Measurements from ENCODE around the gene GALNT17.

The GALNT17 gene

DNA sequence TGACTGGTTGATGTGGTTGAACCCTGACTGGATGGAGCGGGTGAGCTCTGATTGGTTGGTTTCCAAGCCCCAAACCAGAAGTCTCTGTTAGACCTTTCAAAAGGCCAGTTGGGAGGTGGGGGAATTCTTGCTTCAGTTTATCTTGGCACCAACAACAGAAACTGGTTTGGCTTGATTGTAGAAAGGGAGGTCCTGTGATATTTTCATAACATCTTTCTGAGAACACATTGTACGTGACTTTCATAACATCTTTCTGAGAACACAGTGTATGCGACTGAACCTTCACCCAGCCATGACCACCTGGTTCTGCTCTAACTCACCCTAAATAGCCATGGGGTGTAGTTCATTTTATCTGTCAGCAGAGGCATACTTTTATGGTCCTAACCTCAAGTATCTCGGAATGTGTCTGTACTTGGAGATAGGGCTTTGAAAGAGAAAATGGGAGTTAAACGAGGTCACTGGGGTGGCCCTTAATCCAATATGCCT is 88.3 kb downstream of the GALNT17 start:
- no peaks in the 10 kb centered on the region for H3K27me3 ChIP-seq (ENCODE audit: control insufficient read depth, insufficient read depth, low read length)
- H3K36me3 ChIP-seq (ENCODE audit: control insufficient read depth, insufficient read depth, low read length): no peaks in the 10 kb centered on the region
- no peak overlapping the region for H3K4me3 ChIP-seq (ENCODE audit: low read length)
- peak overlapping the region; percentile 31 for H3K27ac ChIP-seq (ENCODE audit: low read depth, low read length)
- no peak overlapping the region for H3K9ac ChIP-seq (ENCODE audit: low read length)
- H3K4me1 ChIP-seq (ENCODE audit: control insufficient read depth, insufficient read depth, low read length): no peaks in the 10 kb centered on the region

DNA sequence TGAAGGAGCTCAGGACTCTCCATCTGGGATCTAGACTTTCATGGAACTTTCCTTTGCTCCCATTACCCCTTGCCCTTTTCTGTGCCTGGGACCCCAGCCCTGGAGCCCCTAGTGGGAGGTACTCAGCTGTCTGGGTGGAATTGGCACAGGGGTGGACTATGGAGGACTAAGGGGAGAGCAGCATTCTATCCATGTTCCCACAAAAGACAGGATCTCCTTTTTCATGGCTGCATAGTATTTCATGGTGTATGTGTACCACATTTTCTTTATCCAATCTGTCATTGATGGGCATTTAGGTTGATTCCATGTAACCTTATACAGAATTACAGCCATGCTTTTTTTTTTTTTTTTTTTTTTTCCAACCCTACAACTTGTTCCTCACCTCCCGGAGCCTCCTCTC is 89.1 kb downstream of the GALNT17 start:
- Histone ChIP-seq H3K27ac (ENCODE audit: low read depth, low read length) (peak overlapping the region; percentile 65), H3K27me3 (ENCODE audit: control insufficient read depth, insufficient read depth, low read length) (no peaks in the 10 kb centered on the region)

DNA sequence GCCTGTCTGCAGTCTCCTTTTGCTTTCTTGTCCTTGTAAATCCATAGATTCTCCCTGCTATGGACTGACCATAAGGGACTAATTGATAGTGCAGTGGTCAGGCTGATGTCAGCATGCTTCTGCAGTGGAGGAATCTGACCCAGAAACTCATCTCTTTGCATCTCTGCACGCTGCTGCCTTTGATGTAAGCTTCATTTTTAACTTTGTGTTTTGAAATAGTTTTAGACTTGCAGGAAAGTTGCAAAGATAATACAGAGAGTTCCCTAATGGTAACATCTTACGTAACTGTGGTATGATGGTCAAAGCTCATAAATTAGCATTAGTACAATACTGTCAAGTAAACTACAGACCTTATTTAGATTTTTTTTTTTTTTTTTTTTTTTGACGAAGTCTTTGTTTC is 89.6 kb downstream of the GALNT17 start:
- H3K27me3 ChIP-seq (ENCODE audit: control insufficient read depth, insufficient read depth, low read length): no peaks in the 10 kb centered on the region
- H3K4me1 ChIP-seq (ENCODE audit: control insufficient read depth, insufficient read depth, low read length): no peaks in the 10 kb centered on the region
- no peak overlapping the region for H3K4me3 ChIP-seq (ENCODE audit: low read length)
- no peaks in the 10 kb centered on the region for H3K36me3 ChIP-seq (ENCODE audit: control insufficient read depth, insufficient read depth, low read length)
- no peak overlapping the region for H3K9ac ChIP-seq (ENCODE audit: low read length)
- H3K27ac ChIP-seq (ENCODE audit: low read depth, low read length): peak overlapping the region; percentile 65

More for the DNA sequence above, 89.1 kb downstream of the GALNT17 start:
- H3K9ac ChIP-seq (ENCODE audit: low read length): no peak overlapping the region
- no peaks in the 10 kb centered on the region for H3K36me3 ChIP-seq (ENCODE audit: control insufficient read depth, insufficient read depth, low read length)
- no peak overlapping the region for H3K4me3 ChIP-seq (ENCODE audit: low read length)
- no peaks in the 10 kb centered on the region for H3K4me1 ChIP-seq (ENCODE audit: control insufficient read depth, insufficient read depth, low read length)

DNA sequence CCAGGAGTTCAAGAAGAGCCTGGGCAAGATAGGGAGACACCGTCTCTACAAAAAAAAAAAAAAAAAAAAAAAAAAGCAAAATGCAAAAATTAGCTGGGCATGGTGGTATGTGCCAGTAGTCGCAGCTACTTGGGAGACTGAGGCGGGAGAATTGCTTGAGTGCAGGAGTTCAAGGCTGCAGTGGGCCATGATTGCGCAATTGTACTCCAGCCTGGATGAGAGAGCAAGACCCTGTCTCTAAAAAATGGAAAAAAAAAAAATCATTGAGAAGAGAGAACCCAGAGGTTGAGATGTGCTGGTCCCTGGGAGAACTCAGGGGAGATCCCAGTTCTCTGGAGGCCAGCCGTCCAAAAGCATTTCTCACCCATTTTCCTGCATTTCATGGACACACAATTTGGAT is 95.2 kb downstream of the GALNT17 start:
- Histone ChIP-seq H3K9ac (ENCODE audit: low read length) (no peak overlapping the region), H3K4me3 (ENCODE audit: low read length) (no peak overlapping the region), H3K36me3 (ENCODE audit: control insufficient read depth, insufficient read depth, low read length) (no peaks in the 10 kb centered on the region), H3K4me1 (ENCODE audit: control insufficient read depth, insufficient read depth, low read length) (no peaks in the 10 kb centered on the region), H3K27ac (ENCODE audit: low read depth, low read length) (no peak overlapping the region), H3K27me3 (ENCODE audit: control insufficient read depth, insufficient read depth, low read length) (no peaks in the 10 kb centered on the region)

DNA sequence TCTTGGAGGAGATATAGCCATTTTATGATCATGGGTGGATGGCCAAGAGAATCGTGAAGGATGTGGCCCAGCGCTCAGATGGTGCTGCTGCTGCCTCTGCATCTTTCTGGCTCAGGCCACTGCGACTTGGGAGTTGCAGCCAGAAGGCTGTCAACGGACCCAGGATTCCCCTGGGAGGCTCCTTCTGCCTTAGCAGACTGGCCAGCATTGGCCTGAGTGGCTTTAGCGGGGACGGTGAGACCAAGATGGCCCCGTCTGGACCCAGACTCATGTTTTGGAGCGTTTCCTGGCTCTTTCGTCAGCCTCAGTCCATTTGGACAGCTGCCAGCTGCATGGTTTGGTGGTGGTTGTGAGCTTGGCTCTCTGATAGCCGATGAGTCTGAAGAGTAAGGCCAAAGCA is 97.2 kb downstream of the GALNT17 start:
- H3K9ac ChIP-seq (ENCODE audit: low read length): no peak overlapping the region
- no peaks in the 10 kb centered on the region for H3K4me1 ChIP-seq (ENCODE audit: control insufficient read depth, insufficient read depth, low read length)
- no peak overlapping the region for H3K4me3 ChIP-seq (ENCODE audit: low read length)
- H3K27ac ChIP-seq (ENCODE audit: low read depth, low read length): no peak overlapping the region
- H3K27me3 ChIP-seq (ENCODE audit: control insufficient read depth, insufficient read depth, low read length): no peaks in the 10 kb centered on the region
- no peaks in the 10 kb centered on the region for H3K36me3 ChIP-seq (ENCODE audit: control insufficient read depth, insufficient read depth, low read length)

DNA sequence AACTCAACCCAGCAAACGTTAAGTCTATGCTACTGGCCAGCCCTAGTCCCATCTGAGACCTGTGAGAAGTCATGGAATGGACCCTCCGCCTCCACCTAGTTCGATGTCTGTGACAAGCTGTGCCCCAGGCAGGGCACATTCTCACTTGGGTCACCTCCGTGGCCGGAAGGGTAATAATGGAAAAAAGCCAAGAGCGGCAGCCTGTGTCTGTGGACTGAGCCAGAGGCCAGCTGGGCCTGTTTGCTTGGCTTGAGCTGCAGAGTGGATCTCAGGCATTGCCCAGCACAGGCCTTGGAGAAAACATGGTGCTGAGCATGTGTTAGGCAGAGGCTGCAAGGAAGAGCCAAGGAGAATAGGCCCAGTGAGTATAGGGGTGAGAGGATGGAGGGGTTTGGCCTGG is 97.8 kb downstream of the GALNT17 start:
- Histone ChIP-seq H3K4me3 (ENCODE audit: low read length) (no peak overlapping the region), H3K36me3 (ENCODE audit: control insufficient read depth, insufficient read depth, low read length) (no peaks in the 10 kb centered on the region), H3K27ac (ENCODE audit: low read depth, low read length) (no peak overlapping the region), H3K4me1 (ENCODE audit: control insufficient read depth, insufficient read depth, low read length) (no peaks in the 10 kb centered on the region), H3K27me3 (ENCODE audit: control insufficient read depth, insufficient read depth, low read length) (no peaks in the 10 kb centered on the region), H3K9ac (ENCODE audit: low read length) (no peak overlapping the region)

DNA sequence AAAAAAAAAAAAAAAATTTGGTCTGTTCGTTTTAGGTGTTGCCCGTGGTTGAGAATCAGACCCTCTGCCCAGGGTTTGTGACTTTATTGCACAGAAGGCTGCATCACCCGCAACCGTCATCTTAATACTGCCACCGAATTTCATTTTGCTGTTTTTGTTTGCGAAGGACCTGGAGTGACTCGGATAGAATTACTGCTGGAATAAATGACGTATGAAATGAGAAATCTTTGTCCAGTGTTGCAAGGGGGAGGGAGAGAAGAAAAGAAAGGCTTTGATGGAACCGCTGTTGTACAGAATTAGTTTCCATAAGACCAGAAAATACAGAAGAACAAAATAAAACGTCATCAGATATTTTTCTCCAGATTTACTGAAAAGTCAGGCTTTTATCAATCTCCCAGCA is 103.3 kb downstream of the GALNT17 start:
- peaks cover 20% of the 10 kb centered on the region for H3K4me1 ChIP-seq (ENCODE audit: control insufficient read depth, insufficient read depth, low read length)
- H3K27ac ChIP-seq (ENCODE audit: low read depth, low read length): peak overlapping the region; percentile 74
- no peaks in the 10 kb centered on the region for H3K27me3 ChIP-seq (ENCODE audit: control insufficient read depth, insufficient read depth, low read length)
- H3K4me3 ChIP-seq (ENCODE audit: low read length): no peak overlapping the region
- no peak overlapping the region for H3K9ac ChIP-seq (ENCODE audit: low read length)
- no peaks in the 10 kb centered on the region for H3K36me3 ChIP-seq (ENCODE audit: control insufficient read depth, insufficient read depth, low read length)

DNA sequence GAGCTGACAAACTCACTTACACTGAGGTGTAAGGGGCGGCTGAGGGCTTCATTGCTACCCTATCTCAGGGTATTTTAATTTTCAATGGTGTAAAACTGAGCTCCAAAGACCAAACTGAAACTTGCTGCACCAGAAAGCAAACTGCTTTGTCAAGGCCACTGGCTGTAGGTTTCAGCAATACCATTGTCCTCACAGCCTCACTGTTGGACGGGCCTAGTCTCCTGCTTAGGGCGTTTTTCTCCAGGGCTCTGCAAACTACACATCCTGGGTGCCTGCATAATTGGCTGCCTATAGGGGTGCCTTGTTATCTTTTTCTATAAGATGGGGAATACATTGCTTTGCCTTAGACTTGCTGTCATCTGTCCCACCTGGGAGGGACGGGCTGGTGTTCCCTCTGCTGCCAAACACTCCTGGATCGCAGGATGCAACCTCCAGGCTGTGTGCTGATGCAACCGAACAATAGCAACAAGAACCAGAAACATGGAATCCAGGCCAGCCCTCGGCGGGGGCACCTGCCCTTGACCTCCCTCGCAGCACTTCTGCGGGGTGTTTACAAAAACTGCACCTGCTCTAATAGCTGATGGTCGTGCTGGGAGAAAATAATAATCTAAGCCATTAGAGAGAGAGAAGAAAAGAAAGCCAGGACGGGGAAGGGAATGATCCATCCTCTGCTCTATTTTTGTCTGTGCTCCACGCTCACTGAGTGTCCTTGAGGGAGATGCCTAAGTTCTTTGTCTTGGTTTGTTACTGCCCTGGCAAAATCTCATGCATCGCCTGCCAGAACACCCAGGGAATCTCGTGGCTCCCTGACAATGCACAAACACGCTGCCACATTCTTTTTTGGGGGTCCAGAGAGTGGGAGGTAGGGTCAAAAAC is 104.5 kb downstream of the GALNT17 start:
- Histone ChIP-seq H3K27ac (ENCODE audit: low read depth, low read length) (peak overlapping the region; percentile 74), H3K27me3 (ENCODE audit: control insufficient read depth, insufficient read depth, low read length) (no peaks in the 10 kb centered on the region), H3K36me3 (ENCODE audit: control insufficient read depth, insufficient read depth, low read length) (no peaks in the 10 kb centered on the region), H3K4me3 (ENCODE audit: low read length) (peak overlapping the region; percentile 2), H3K9ac (ENCODE audit: low read length) (no peak overlapping the region), H3K4me1 (ENCODE audit: control insufficient read depth, insufficient read depth, low read length) (peaks cover 20% of the 10 kb centered on the region)

DNA sequence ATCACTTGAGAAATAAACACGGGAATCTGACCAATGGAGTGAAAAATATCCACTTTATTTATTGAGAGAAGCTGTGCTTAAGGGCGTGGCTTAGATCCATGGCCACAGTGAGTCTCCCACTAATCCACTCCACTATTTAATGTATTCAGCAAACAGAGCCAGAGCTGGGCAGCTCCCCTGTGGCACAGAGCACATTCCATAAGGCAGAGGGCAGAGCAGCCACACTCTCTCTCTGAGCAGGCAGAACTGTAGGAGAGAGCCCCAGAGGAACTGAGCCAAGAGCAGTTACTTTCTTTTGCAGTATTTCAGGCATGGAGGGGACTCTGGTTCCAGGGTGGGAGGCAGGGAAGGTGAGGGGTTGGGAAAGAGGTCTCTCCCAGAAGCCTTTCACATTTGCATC is 106.0 kb downstream of the GALNT17 start:
- Histone ChIP-seq H3K4me3 (ENCODE audit: low read length) (no peak overlapping the region), H3K4me1 (ENCODE audit: control insufficient read depth, insufficient read depth, low read length) (peaks cover 20% of the 10 kb centered on the region), H3K36me3 (ENCODE audit: control insufficient read depth, insufficient read depth, low read length) (no peaks in the 10 kb centered on the region), H3K27me3 (ENCODE audit: control insufficient read depth, insufficient read depth, low read length) (no peaks in the 10 kb centered on the region), H3K9ac (ENCODE audit: low read length) (no peak overlapping the region), H3K27ac (ENCODE audit: low read depth, low read length) (peak overlapping the region; percentile 74)

DNA sequence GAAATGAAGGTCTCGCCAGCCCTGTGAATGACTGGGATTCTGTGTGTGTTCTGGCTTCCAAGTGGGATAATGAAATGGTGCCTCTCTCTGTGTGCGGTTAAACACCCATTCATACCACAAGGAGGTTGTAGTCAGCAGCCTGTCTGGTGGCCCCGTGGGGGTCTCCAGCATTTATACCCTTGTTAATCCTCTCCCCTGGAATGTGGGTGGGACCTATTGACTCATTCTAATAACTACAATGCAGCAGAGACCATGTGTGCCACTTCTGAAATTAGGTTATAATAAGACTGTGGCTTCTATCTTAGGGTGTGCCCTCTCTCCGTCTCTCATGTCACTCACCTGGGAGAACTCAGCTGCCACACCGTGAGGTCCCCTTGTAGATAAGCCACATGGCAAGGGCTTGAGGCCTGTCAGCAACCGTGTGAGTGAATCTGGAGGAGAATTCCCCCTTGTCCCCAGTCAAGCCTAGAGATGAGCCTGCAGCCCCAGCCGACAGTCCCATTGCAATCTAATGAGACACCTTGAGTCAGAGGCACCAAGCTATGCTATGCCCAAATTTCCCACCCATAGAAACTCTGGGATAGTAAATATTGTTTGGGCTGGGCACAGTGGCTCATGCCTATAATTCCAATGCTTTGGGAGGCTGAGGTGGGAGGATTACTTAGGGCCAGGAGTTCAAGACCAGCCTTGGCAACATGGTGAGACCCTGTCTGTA is 106.8 kb downstream of the GALNT17 start:
- Histone ChIP-seq H3K27ac (ENCODE audit: low read depth, low read length) (peak overlapping the region; percentile 29), H3K27me3 (ENCODE audit: control insufficient read depth, insufficient read depth, low read length) (no peaks in the 10 kb centered on the region), H3K9ac (ENCODE audit: low read length) (no peak overlapping the region), H3K36me3 (ENCODE audit: control insufficient read depth, insufficient read depth, low read length) (no peaks in the 10 kb centered on the region), H3K4me1 (ENCODE audit: control insufficient read depth, insufficient read depth, low read length) (peaks cover 20% of the 10 kb centered on the region), H3K4me3 (ENCODE audit: low read length) (no peak overlapping the region)

DNA sequence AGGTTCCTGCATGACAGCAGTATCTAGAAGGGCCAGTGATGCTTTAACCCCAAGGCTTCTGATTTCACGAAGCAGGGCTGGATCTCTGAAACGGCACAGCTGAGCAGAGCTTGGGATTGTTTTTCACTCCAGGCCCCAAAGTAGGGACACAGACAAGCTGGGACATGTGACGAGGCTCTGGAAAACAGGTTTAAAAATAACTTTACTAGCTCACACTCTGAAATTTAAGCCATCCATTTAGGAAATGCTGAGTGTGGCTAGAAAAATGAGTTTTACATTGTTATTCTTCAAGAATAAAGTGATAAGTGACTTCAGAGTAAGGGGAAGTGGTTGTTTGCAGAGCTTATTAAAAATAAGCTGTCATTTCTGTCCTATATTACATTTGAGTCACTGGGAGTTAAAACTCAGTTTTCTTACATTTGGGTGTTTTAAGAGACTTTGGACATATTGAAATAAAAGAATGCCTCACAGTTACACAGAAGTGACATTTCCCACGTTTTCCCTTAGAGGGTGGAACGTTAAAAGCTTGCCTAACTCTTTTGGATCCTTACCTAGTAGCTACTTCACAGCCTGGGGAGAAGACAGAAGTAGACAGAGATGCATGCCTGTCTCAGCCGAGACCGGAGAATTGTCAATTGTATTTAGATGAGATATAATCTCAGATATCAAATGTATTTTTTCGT is 107.8 kb downstream of the GALNT17 start:
- Histone ChIP-seq H3K4me1 (ENCODE audit: control insufficient read depth, insufficient read depth, low read length) (peaks cover 20% of the 10 kb centered on the region), H3K9ac (ENCODE audit: low read length) (no peak overlapping the region), H3K27me3 (ENCODE audit: control insufficient read depth, insufficient read depth, low read length) (no peaks in the 10 kb centered on the region), H3K27ac (ENCODE audit: low read depth, low read length) (peak overlapping the region; percentile 57), H3K36me3 (ENCODE audit: control insufficient read depth, insufficient read depth, low read length) (no peaks in the 10 kb centered on the region), H3K4me3 (ENCODE audit: low read length) (no peak overlapping the region)

DNA sequence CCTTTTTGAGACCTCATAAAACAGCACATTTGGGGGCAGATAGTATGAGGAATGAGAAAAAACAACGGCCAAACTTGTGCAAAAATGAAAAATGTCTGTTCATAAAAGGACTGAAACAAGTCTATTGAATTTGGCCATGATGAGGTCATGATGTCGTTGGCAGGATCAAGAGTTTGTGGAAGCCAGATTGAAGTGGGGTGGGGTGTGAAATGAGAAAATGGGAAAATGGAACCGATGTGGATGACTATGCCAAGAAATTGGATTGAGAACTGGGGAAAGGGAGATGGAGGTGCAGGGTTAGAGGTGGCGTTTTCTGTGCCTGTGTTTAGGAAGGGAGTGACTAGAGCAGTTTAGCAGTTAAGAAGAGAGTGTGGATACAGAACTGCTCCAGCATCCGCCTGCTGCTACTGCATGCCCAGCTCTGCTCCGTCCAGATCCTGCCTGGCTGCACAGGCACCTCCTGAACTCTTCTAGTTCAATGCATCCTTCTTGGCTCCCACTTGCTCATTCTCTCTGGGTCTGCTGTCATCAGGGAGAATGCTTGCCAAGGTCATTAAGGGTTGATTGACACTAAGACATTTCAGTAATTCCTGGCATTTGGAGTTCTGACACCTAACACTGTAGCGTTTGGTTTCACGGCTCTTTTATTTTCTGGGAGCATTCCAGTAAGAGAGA is 111.9 kb downstream of the GALNT17 start:
- Histone ChIP-seq H3K36me3 (ENCODE audit: control insufficient read depth, insufficient read depth, low read length) (no peaks in the 10 kb centered on the region), H3K4me1 (ENCODE audit: control insufficient read depth, insufficient read depth, low read length) (peaks cover 5% of the 10 kb centered on the region), H3K27me3 (ENCODE audit: control insufficient read depth, insufficient read depth, low read length) (no peaks in the 10 kb centered on the region), H3K9ac (ENCODE audit: low read length) (no peak overlapping the region), H3K27ac (ENCODE audit: low read depth, low read length) (no peak overlapping the region), H3K4me3 (ENCODE audit: low read length) (no peak overlapping the region)
